ENCODE measurements around the gene UQCRC1.
"Not testable (repeated sequence)": the region's sequence is repeated elsewhere in the genome, so short reads cannot be mapped to it uniquely, and the experiment has no call there.

Gene UQCRC1

DNA sequence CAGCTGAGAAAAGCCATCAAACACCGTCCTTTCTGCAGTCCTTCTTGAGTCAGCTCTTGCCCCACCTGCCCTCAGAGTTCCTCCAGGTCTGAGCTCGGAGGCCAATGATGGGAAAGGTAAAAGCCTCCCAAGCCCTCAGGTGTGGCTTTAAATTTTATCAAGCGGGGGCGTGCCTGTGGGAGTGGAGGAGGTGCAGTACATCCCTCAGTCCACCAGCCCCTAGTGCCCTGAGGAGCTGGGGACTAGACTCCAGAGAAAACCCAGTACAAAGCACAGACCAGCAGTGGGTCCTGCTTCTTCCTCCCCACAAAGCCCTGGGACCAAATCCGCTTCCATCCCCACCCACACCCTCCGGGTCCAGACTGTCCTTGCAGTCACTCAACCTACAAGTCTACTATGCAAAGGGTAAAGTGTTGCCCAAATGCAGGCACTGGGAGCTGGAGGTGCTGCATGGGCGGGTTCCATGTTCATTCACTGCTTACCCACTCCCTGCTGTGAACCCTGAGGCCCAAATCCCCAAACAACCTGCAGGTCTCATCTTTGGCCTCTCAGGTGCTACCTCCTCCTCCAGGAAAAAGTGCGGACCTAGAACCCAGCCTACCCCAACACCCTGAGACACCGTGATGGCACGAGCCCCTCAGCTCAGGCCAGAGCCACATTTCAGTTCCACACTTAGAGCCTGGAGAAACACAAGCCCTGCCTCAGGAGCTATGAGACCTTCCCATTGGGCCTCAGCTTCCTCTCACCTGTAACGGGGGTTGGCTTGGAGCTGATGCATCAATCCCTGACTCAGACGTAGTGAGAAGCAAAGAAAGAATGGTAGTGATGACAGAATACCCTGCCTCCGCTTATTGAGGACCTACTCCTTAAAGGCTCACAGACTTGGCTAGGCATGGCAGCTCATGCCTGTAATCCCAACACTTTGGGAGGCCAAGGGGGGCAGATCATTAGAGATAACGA is 55.3 kb downstream of the UQCRC1 start:
- no peak for DNase-seq

DNA sequence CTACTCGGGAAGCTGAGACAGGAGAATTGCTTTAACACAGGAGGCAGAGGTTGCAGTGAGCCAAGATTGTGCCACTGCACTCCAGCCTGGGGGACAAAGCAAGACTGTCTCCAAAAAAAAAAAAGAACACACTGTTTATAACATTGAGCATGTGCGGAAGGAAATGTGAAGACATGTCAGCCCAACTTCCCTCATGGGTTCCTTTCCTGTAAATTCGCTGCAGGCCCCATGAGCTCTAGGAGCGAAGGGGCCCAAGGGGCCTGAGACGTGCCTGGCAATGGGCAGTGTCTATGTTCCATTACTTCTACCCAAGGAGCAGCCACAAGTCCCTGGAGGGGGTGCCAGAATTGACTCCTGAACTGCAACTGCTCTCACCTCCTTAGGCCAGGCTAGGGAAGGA is 56.1 kb downstream of the UQCRC1 start:
- DNase-seq = no peak

DNA sequence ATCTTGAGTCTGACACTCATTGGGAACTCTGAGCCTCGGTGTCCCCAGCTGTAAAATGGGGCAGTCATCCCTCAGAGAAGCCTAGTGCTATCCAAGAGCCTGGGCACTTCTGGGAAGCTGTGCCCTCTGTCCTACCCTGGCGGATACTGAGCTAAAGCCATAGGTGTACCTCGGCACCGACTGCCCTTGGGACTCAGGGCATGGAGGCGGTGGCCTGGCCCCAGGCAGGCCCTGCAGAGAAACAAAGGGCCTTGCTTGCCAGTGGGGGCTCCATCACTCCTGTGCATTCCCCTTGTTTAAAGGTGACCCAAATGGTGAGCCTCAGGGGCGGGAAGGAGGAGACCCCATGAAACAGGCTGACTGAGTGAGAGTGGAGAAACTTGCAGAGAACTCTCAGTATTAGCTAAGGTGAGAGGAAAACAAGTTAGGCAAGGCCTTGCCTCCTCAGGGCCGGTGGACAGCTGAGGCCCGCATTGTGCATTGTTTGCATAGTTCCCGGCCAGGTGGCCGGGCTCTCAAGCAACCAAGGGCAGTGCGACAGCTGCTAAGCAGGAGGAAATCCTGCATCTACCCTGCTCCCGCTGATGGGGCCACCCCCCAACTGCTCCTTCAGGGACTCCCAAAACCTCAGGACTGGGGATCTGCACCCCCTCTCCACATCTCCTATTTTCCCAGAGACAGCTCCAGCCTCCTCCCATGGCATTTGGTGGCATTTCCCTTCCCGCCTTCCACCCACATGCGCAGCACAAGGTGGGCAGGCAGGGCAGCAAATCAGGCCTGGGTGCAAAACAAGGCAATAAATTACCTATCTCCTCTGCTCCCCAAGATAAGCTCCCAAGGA is 57.1 kb downstream of the UQCRC1 start:
- no peak for DNase-seq

DNA sequence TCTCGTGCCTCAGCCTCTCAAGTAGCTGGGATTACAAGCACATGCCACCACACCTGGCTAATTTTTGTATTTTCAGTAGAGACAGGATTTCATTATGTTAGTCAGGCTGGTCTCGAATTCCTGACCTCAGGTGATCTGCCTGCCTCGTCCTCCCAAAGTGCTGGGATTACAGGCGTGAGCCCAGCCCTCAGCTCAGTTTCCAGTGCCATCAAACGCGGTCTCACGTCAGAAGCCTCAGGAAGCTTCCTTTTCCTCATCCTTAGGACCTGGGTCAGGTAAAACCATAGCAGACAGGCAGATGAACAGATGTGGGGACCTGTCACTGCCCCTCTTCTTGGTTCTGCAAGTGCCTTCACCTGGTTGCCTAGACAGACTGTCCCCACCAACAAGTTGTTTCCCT is 57.8 kb downstream of the UQCRC1 start:
- not testable (repeated sequence) for DNase-seq
